ENCODE measurements around the gene SLC8A1. TPM values are rescaled to one million over a fixed set of nuclear protein-coding genes. Genes with fewer than 3 reads are reported as not detected.

Gene SLC8A1
- total and polyA plus RNA-seq, 11 donors: 61.9 to 1,521 (median 827) TPM

DNA sequence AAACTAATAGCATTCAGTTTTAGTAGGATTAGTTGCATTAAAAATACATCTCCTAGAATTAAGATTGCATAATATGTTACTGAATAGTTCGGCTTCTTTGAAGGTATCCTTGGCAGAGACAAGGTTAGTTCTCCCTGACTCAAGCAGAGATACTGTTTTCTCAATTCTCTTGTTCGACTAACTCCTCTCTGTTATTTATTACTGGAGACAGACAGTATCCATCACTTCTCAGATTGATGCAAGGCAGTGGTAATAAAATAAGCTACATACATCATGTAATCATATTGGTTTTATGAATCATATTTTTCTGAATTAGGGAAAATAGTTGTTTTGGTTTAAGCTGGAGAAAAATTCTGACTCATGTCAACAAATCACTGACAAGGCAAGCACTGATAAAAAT is 134.8 kb downstream of the SLC8A1 start:
- Histone ChIP-seq H3K27me3 (no peaks in the 10 kb centered on the region), H3K4me1 (peaks cover 0 to 54% (median 19%) of the 10 kb centered on the region in 12 donors), H3K36me3 (no peaks in the 10 kb centered on the region), H3K9me3 (peaks cover 0 to 21% (median 9%) of the 10 kb centered on the region in 12 donors), H3K27ac (no peak overlapping the region), H3K4me3 (no peak overlapping the region)
- intact Hi-C loops (cut with DNase I): no loop called here
- no peak for TF ChIP-seq CTCF (IDR thresholded peaks at IDR 0.05)
- TF ChIP-seq POLR2A (IDR thresholded peaks at IDR 0.05): no peak
- ATAC-seq (peak in 1 of 4 donors; percentile 6), DNase-seq (no peak)
- 48 to 63% (median 54%) methylated on average over 2 of the region's 2 CpGs for WGBS, 4 donors

- ATAC-seq (peak in 1 of 4 donors; percentile 18), DNase-seq (no peak)
- H3K4me3 ChIP-seq: no peak overlapping the region
- peaks cover 0 to 54% (median 19%) of the 10 kb centered on the region in 12 donors for H3K4me1 ChIP-seq
- H3K27me3 ChIP-seq: no peaks in the 10 kb centered on the region
- no peak overlapping the region for H3K27ac ChIP-seq
- intact Hi-C loops (cut with DNase I): no loop called here
- TF ChIP-seq POLR2A (IDR thresholded peaks at IDR 0.05) (no peak), CTCF (IDR thresholded peaks at IDR 0.05) (no peak)
- 33 to 47% (median 35%) methylated on average over 1 of the region's 1 CpG for WGBS, 4 donors
- peaks cover 0 to 21% (median 9%) of the 10 kb centered on the region in 12 donors for H3K9me3 ChIP-seq
- no peaks in the 10 kb centered on the region for H3K36me3 ChIP-seq
Observed at GRCh38 chr2:40316620-40317019, 135.3 kb downstream of the SLC8A1 start.

DNA sequence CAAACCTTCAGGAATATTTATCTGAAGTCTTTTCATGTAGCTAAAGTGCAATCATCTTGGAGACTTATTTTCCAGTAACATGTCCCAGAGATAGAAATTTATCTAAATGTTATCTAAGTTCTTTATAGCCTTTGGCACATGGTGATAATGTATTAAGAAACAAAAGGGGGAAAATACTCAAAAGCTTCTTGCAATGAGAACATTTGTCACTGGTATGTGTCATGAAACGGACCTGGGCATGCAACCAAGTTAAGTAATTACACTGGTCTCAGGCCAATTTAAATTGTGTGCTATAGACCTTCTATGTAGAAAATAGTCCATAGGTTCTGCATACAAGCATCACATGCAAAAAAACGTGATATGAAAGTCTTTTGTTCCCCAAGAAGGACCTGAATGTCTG is 136.2 kb downstream of the SLC8A1 start:
- Histone ChIP-seq H3K27me3 (no peaks in the 10 kb centered on the region), H3K36me3 (no peaks in the 10 kb centered on the region), H3K9me3 (peaks cover 0 to 21% (median 9%) of the 10 kb centered on the region in 12 donors), H3K27ac (peak overlapping the region in 4 of 12 donors; percentile 2 to 7 (median 4)), H3K4me1 (peaks cover 0 to 51% (median 15%) of the 10 kb centered on the region in 12 donors), H3K4me3 (no peak overlapping the region)
- peak in 3 of 4 donors; percentile 39 to 49 (median 44) for ATAC-seq
- no peak for DNase-seq
- TF ChIP-seq POLR2A (IDR thresholded peaks at IDR 0.05) (no peak), CTCF (IDR thresholded peaks at IDR 0.05) (no peak)
- WGBS, 4 donors: 26 to 37% (median 29%) methylated on average over 2 of the region's 2 CpGs
- intact Hi-C loops (cut with DNase I): no loop called here

DNA sequence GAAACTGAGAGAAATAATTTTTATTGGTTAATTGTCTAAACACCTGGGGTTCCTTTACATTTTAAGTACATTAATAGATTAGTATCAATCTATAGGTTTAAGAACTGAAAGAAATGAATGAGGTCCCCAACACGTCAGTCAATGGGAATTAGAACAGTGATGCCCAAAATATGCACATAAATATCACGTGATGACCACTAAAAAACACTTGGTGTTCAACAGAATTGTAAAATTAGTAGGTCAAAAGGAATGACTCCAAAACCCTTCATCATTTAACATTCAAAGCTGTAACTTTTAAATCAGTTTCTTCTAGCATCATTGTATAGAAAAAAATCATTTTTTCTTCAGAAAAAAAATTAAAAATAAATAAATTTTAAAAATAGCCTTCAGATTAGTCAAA is 140.9 kb downstream of the SLC8A1 start:
- Histone ChIP-seq H3K4me1 (peaks cover 0 to 38% (median 5%) of the 10 kb centered on the region in 12 donors), H3K4me3 (no peak overlapping the region), H3K27me3 (no peaks in the 10 kb centered on the region), H3K27ac (no peak overlapping the region), H3K36me3 (no peaks in the 10 kb centered on the region), H3K9me3 (peaks cover 0 to 21% (median 9%) of the 10 kb centered on the region in 12 donors)
- no peak for DNase-seq
- 64 to 80% (median 79%) methylated on average over 2 of the region's 2 CpGs for WGBS, 4 donors
- no peak for ATAC-seq
- TF ChIP-seq CTCF (IDR thresholded peaks at IDR 0.05) (no peak), POLR2A (IDR thresholded peaks at IDR 0.05) (no peak)
- intact Hi-C loops (cut with DNase I): no loop called here
